K562 (cell line): ENCODE data around the gene CENPX. TPM values are rescaled to one million over a fixed set of nuclear protein-coding genes. Genes with fewer than 3 reads are reported as not detected.
A peak's percentile ranks its signal among the peaks of the same experiment; 100 is the strongest.

Experiments used
- BRF1 ChIP-seq: IDR thresholded peaks from 3 replicates; pipeline ENCODE4 v1.6.1; 2011; ENCODE audit warnings: borderline replicate concordance, mild to moderate bottlenecking; ENCODE audit not compliant: insufficient read length; ENCODE audit errors: extremely low read depth
- ID3 ChIP-seq, 2 experiments: fragments of 250-450 bp in 1 of 2; fragments of 450-650 bp in 1 of 2; sonication (Bioruptor Pico) in 1 of 2; IDR thresholded peaks; 2 replicates each; pipeline versions ENCODE4 v1.6.1 to v1.8.0; 2016 to 2021; ENCODE audit warnings: mild to moderate bottlenecking in 2 of 2, moderate library complexity in 2 of 2, missing compliant biosample characterization in 1 of 2, missing genetic modification characterization in 1 of 2
- RFX1 ChIP-seq: fragments of 450-650 bp; IDR thresholded peaks from 2 replicates; pipeline ENCODE4 v1.6.1; 2016; ENCODE audit warnings: mild to moderate bottlenecking, moderate library complexity
- TEAD2 ChIP-seq: fragments of 450-650 bp; IDR thresholded peaks from 2 replicates; pipeline ENCODE4 v1.6.1; 2016; ENCODE audit warnings: missing genetic modification characterization, control low read depth, missing compliant biosample characterization
- USF2 ChIP-seq: sonication (generic); formaldehyde crosslinking; IDR thresholded peaks from 2 replicates; pipeline ENCODE4 v1.5.0; 2020; ENCODE audit warnings: missing genetic modification reagents
- ZBTB11 ChIP-seq, 3 experiments: fragments of 200-800 bp in 1 of 3; fragments of 250-450 bp in 1 of 3; fragments of 450-650 bp in 1 of 3; sonication (Bioruptor Pico) in 1 of 3; sonication (Bioruptor generic) in 1 of 3; formaldehyde crosslinking in 1 of 3; IDR thresholded peaks; 2 replicates each; pipeline versions ENCODE4 v1.6.1 to v1.8.0; 2016 to 2022; ENCODE audit warnings: mild to moderate bottlenecking in 2 of 3, missing genetic modification characterization in 2 of 3, missing compliant biosample characterization in 1 of 3, moderate library complexity in 1 of 3
- ZBTB33 ChIP-seq: sonication (generic); formaldehyde crosslinking; IDR thresholded peaks from 2 replicates; pipeline ENCODE4 v1.8.1; 2023; ENCODE audit warnings: mild to moderate bottlenecking, missing genetic modification reagents
- ZNF239 ChIP-seq: fragments of 250-450 bp; sonication (Bioruptor Pico); IDR thresholded peaks from 2 replicates; pipeline ENCODE4 v1.4.0; 2020; ENCODE audit warnings: mild to moderate bottlenecking
- ZNF407 ChIP-seq: fragments of 450-650 bp; IDR thresholded peaks from 2 replicates; pipeline ENCODE4 v1.6.1; 2016; ENCODE audit warnings: low read depth
- polyA plus RNA-seq, 8 experiments: library from polyadenylated mRNA; depleted of rRNA in 4 of 8; stranded (reverse) in 5 of 8; unstranded in 3 of 8; fragments of >200 nt; fragmentation: Nextera tagmentation in 2 of 8; fragmentation: Illumina TruSeq in 1 of 8; extraction: Ambion mirVana in 2 of 8; extraction: Trizol in 1 of 8; gene quantifications; 2 replicates each; pipeline versions ENCODE4 v1.2.1 to v1.2.3, GENCODE V29; 2011 to 2014; ENCODE audit warnings: inconsistent platforms in 1 of 8, missing spikeins in 1 of 8
- total RNA-seq, 7 experiments: library from RNA; depleted of rRNA in 6 of 7; stranded (reverse); fragments of >200 nt in 6 of 7; fragmentation: Illumina TruSeq in 2 of 7; extraction: Trizol in 2 of 7; gene quantifications; 2 replicates each; pipeline versions ENCODE4 v1.2.1 to v1.2.3, GENCODE V29; 2011 to 2021; ENCODE audit warnings: low replicate concordance in 1 of 7

CENPX gene
- total and polyA plus RNA-seq, 9 of the 15 experiments (the other 6 are each of a cell fraction or from before 2014, with no cell fraction given): 32.7 to 352 (median 127) TPM

- no peak for TF ChIP-seq ZNF407
- no peak; the same call in 1 of the 2 replicates for TF ChIP-seq USF2 (CRISPR knock-in tag)
- peak in 1 of 3 experiments; percentile 52; a peak in 1 of 6 replicates for TF ChIP-seq ZBTB11 (CRISPR knock-in tag; IDR thresholded peaks at IDR 0.05)
- no peak for TF ChIP-seq ID3 (CRISPR knock-in tag; IDR thresholded peaks at IDR 0.05)
- no peak for TF ChIP-seq ID3 (tag; IDR thresholded peaks at IDR 0.05)
- no peak for TF ChIP-seq RFX1
- TF ChIP-seq ZNF239 (CRISPR knock-in tag): no peak
- TF ChIP-seq TEAD2 (tag): no peak
- no peak for TF ChIP-seq ZBTB33 (CRISPR knock-in tag)
- no peak for TF ChIP-seq BRF1
Observed at GRCh38 chr17:82022310-82022980, at the start of gene CENPX (continued).
